ENCODE measurements around the gene SCCPDH. TPM values are rescaled to one million over a fixed set of nuclear protein-coding genes. Genes with fewer than 3 reads are reported as not detected.

Gene SCCPDH
- total RNA-seq, 1 donor from 2014 or later: 37.8 TPM

- no peaks in the 10 kb centered on the region for H3K36me3 ChIP-seq (ENCODE audit: control insufficient read depth, insufficient read depth, low read length)
- peak; percentile 53 for DNase-seq (ENCODE audit: low read depth)
- H3K27me3 ChIP-seq (ENCODE audit: control insufficient read depth, insufficient read depth, low read length): no peaks in the 10 kb centered on the region
- H3K4me3 ChIP-seq (ENCODE audit: low read depth, low read length): no peak overlapping the region
- no peak for TF ChIP-seq CTCF (IDR thresholded peaks at IDR 0.05; ENCODE audit: insufficient read depth, low read length, poor library complexity, severe bottlenecking)
Observed at GRCh38 chr1:246815693-246816270, 91.6 kb downstream of the SCCPDH start.

Other genes with a start within 250 kb of the SCCPDH start
- gene SMYD3, start 217.1 kb upstream of the SCCPDH start, total RNA-seq: 20.6 and 29.2 TPM in 2 replicates
- 18.1 and 19.8 TPM in 2 replicates for gene TFB2M, start 158.1 kb upstream of the SCCPDH start, total RNA-seq
- 12.3 and 12.6 TPM in 2 replicates for gene CNST, start 158.0 kb upstream of the SCCPDH start, total RNA-seq
- gene AHCTF1, start 207.5 kb downstream of the SCCPDH start, total RNA-seq: 20.7 and 23.1 TPM in 2 replicates

All from kidney epithelial cell (primary cell).